ENCODE results near the gene CNTNAP2.

Gene CNTNAP2

GRCh38 chr7:148242294-148242821 lies 2125.8 kb downstream of the CNTNAP2 start:
- no peak for DNase-seq

DNA sequence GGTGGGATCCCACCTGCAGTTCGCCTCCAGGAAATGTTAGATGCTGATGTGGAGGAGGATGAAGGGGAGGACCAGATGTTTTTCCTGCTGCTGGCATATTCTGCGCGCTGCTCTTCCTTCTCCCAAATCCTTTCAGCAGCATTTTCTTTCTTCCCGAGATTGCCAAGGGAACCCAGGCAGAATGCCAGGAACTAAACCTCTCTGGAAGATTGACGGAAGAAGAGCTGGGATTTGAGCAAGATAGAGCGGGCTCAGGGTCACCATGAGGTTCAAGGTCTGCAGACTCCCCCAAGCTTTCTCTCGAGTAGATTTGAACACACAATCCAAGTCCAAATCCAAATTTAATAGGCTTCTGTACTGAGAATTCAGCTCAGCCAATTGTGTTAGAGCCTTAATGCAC lies 2128.8 kb downstream of the CNTNAP2 start:
- no peak for DNase-seq

- no peak for DNase-seq
Measured at GRCh38 chr7:148253629-148254028, 2137.0 kb downstream of the CNTNAP2 start.

GRCh38 chr7:148255333-148255732 lies 2138.7 kb downstream of the CNTNAP2 start:
- no peak for DNase-seq

- no peak for DNase-seq
Measured at GRCh38 chr7:148256433-148256832, 2139.8 kb downstream of the CNTNAP2 start.

GRCh38 chr7:148260599-148260998 lies 2144.0 kb downstream of the CNTNAP2 start:
- DNase-seq: no peak

DNA sequence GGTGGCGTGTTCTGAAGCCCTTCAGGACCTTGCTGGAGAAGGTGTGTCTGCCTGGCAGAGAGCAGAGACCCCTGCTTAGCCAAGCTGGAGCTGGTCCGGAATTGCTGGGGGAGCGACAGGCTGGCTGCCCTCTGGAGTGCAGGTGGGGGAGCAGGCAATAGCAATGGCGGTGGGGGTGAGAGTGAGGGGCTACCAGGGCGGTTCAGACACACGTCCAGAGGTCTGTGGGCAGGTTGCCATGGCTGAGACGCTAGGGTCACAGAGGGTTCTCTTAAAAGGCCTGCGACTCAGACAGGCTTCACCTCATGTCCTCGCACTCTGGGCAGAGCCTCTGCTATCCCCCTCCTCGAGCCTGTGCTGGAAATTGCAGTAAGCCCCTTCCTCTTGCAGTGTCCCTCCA lies 2144.9 kb downstream of the CNTNAP2 start:
- DNase-seq: no peak

- DNase-seq: no peak
Measured at GRCh38 chr7:148261996-148262688, 2145.5 kb downstream of the CNTNAP2 start.

- DNase-seq: peak; percentile 88
Measured at GRCh38 chr7:148262721-148263229, 2146.2 kb downstream of the CNTNAP2 start.

DNA sequence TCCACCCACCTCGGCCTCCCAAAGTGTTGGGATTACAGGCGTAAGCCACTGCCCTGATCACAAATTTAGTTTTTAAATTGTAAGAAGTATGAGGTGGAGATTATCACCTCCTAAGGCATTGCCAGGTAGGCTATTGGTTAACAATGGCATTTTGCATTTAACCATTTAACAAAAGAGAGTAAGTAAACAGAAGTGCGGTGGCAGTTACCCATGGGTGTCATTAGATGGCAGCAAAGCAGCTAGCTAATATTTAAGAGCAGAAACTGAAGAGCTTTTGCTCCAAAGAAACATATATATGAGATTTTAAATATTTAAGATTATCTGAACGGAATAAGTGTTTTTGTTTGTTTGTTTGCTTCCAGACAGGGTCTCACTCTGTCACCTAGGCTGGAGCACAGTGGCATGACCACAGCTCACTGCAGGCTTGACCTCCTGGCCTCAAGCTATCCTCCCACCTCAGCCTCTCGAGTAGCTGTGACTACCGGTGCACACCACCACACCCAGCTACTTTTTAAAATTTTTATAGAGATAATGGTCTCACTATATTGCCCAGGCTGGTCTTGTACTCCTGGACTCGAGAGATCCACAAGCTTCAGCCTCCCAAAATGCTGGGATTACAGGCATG lies 2148.4 kb downstream of the CNTNAP2 start:
- DNase-seq: no peak

- no peak for DNase-seq
Measured at GRCh38 chr7:148265896-148266295, 2149.3 kb downstream of the CNTNAP2 start.

- DNase-seq: no peak
Measured at GRCh38 chr7:148266795-148267194, 2150.2 kb downstream of the CNTNAP2 start.

DNA sequence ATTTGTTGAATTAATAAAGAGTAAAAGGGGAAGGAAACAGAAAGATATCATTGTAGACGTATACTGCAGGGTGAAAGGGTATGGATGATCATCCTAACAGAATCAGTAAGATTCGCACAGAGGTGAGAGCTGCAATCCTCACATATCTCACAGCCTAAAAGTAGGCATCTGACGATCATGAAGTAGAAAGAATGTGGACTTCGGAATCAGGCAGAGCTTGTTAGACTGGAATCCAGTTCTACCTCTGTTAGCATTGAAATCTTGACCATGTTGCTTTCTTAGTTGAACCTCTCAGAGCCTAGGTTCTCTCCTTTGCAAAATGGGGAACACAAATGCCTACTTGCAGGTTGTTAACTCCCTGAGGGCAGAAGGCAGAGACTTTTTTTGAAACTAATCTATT lies 2154.0 kb downstream of the CNTNAP2 start:
- no peak for DNase-seq

GRCh38 chr7:148274118-148274517 lies 2157.5 kb downstream of the CNTNAP2 start:
- DNase-seq: no peak

DNA sequence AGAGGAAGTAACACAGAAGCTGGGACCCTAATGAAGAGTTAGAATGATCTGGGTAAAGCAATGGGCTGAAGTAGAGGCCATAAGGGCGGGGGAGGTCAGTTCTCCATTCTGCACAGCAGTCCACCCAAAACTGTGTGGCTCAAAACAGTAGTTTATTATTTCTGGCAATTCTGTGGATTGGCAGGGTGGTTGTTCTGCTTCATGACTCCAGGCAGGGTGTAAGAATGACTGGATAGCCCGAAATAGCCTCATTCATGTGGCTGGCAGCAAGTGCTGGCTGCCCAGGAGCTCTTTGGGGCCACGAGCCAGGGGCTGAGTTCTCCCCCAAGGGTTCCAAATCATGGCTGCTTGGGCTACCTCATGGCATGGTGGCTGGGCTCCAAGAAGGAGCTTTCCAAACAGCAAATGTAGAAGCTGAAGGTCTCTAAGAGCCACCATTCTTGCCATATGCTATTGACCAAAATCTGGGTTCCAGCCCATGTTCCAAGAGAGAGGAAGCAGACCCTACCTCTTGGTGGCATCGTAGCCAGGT lies 2158.8 kb downstream of the CNTNAP2 start:
- no peak for DNase-seq

- no peak for DNase-seq
Measured at GRCh38 chr7:148276314-148277041, 2159.9 kb downstream of the CNTNAP2 start.

GRCh38 chr7:148277042-148277660 lies 2160.6 kb downstream of the CNTNAP2 start:
- DNase-seq: no peak

GRCh38 chr7:148286150-148286549 lies 2169.5 kb downstream of the CNTNAP2 start:
- no peak for DNase-seq

DNA sequence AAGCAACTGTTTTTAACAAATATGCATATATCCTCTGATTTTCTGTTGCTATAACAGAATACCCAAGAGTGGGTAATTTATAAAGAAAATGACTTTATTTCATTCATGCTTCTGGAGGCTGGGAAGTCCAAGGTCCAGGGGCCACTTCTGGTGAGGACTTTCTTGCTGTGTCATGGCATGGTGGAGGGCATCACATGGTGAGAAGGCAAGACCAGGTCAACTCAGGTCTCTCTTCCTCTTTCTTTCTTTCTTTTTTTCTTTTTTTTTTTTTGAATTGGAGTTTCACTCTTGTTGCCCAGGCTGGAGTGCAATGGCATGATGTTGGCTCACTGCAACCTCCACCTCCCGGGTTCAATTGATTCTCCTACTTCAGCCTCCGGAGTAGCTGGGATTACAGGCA lies 2170.9 kb downstream of the CNTNAP2 start:
- DNase-seq: no peak

DNA sequence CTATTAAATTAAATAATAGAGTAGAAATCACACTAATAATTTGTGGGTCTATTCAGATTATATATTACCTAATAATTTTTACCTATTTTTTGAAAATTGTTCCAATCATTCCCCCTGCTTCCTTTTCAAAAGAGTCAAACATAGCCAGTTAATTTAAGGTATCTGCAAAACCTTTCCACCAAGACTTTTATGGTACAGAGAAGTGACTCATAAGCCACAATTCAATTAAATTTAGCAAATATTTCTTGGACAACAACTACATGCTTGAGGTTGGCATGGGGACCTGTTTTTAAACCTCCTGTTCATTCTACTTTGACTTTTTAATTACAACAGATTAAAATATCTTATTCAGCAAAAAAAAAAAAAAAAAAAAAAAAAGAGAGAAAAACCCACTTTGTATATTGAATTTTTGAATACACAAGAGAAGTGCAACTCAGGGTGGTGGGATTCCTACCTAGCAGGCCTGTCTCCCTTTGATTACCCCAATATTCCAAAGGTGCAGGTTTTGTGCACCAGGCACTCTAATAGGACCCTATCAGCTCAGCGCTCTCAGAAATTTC lies 2172.1 kb downstream of the CNTNAP2 start:
- no peak for DNase-seq

DNA sequence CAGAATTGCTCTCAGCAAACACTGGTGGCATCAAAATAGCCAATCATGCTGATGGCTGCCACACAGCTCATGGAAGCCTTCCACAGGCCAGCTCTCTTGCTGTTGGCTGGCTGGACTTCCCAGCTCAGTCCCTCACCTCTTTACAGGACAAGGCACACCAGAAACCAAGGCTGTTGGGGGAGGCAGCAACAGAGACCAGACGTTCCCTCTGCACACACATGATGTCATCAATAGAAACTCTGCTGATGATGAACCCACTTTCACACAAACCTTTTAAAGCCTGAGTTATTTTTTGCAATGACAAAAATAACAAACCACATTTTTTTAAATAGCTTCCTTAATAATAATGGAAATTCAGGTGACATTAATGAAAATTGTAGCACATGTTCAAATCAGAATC lies 2173.0 kb downstream of the CNTNAP2 start:
- DNase-seq: no peak

DNA sequence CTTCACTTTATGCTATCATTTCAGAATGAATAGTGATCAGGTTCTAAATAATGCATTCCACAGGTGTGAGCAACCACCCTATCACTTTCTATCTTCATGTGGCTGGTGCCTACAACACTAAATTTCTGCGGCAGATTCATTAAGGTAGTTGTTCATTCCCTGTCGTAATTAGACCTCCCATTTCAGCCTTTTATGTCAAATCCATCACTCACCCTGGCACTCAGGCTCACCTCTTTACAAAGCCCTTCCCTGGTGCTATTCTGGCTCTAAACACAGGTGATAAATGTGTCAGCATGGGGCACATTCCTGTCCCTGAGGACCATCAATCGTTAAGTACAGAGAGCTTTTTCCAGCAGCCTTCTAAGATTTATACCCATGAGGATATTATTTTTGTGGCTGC lies 2173.9 kb downstream of the CNTNAP2 start:
- DNase-seq: no peak

- no peak for DNase-seq
Measured at GRCh38 chr7:148291799-148292198, 2175.2 kb downstream of the CNTNAP2 start.
